Thyroid gland (tissue), 4 donors: Measurements from ENCODE around the gene DAB1.

ENCODE experiments used
- POLR2A ChIP-seq, 2 donors: fragments of 450-650 bp; IDR thresholded peaks; one replicate each; pipeline ENCODE4 v1.6.1; 2017; ENCODE audit warnings: antibody characterized with exemption in 2 of 2, mild to moderate bottlenecking in 2 of 2, moderate library complexity in 1 of 2
- TF ChIP-seq, protein P1 (sequence below), 6 experiments: fragments of 200-600 bp in 3 of 6; fragments of 450-650 bp in 3 of 6; sonication (generic) in 3 of 6; IDR thresholded peaks; one replicate each; pipeline ENCODE4 v1.5.1; 2016 to 2019; ENCODE audit warnings: antibody characterized with exemption in 6 of 6, mild to moderate bottlenecking in 2 of 6, inconsistent platforms in 1 of 6, moderate library complexity in 1 of 6

GRCh38 chr1:56967355-56967754 lies 456.5 kb downstream of the DAB1 start:
- TF ChIP-seq, protein P1, sequence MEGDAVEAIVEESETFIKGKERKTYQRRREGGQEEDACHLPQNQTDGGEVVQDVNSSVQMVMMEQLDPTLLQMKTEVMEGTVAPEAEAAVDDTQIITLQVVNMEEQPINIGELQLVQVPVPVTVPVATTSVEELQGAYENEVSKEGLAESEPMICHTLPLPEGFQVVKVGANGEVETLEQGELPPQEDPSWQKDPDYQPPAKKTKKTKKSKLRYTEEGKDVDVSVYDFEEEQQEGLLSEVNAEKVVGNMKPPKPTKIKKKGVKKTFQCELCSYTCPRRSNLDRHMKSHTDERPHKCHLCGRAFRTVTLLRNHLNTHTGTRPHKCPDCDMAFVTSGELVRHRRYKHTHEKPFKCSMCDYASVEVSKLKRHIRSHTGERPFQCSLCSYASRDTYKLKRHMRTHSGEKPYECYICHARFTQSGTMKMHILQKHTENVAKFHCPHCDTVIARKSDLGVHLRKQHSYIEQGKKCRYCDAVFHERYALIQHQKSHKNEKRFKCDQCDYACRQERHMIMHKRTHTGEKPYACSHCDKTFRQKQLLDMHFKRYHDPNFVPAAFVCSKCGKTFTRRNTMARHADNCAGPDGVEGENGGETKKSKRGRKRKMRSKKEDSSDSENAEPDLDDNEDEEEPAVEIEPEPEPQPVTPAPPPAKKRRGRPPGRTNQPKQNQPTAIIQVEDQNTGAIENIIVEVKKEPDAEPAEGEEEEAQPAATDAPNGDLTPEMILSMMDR (IDR thresholded peaks at IDR 0.05): no peak
- no peak for TF ChIP-seq POLR2A (IDR thresholded peaks at IDR 0.05)
